GM12892 (cell line): ENCODE data around the gene UQCRH.
A peak's percentile ranks its signal among the peaks of the same experiment; 100 is the strongest.

Experiments used
- POLR2A ChIP-seq: IDR thresholded peaks from 2 replicates; pipeline ENCODE4 v1.6.1; 2011; ENCODE audit warnings: low read depth, low read length, control low read depth
- POLR2AphosphoS5 ChIP-seq: IDR thresholded peaks from 2 replicates; pipeline ENCODE4 v1.6.1; 2011; ENCODE audit warnings: low read depth, low read length, control low read depth
- TAF1 ChIP-seq: IDR thresholded peaks from 2 replicates; pipeline ENCODE4 v1.6.1; 2011; ENCODE audit warnings: low read depth, mild to moderate bottlenecking, control low read depth, low read length, borderline replicate concordance

DNA sequence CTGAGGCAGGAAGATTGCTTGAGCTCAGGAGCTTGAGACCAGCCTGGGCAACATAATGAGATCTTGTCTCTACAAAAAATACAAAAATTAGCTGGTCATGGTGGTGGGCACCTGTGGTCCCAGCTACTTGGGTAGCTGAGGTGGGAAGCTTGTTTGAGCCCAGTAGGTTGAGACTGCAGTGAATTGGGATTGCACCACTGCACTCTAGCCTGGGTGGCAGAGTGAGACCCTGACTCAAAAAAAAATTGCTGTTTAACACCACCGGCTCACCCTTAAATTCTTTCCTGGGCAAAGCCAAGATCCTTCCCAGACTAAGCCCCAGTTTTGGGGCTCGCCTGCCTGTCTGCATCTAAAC lies 30.5 kb downstream of the UQCRH start:
- peak; percentile 79; the same call in 1 of the 2 replicates for TF ChIP-seq POLR2AphosphoS5
- TF ChIP-seq POLR2A, result no peak; the same call in 1 of the 2 replicates
- no peak for TF ChIP-seq TAF1
